ENCODE measurements around the gene PLPPR3.
"Not testable (repeated sequence)": the region's sequence is repeated elsewhere in the genome, so short reads cannot be mapped to it uniquely, and the experiment has no call there.

Gene PLPPR3

DNA sequence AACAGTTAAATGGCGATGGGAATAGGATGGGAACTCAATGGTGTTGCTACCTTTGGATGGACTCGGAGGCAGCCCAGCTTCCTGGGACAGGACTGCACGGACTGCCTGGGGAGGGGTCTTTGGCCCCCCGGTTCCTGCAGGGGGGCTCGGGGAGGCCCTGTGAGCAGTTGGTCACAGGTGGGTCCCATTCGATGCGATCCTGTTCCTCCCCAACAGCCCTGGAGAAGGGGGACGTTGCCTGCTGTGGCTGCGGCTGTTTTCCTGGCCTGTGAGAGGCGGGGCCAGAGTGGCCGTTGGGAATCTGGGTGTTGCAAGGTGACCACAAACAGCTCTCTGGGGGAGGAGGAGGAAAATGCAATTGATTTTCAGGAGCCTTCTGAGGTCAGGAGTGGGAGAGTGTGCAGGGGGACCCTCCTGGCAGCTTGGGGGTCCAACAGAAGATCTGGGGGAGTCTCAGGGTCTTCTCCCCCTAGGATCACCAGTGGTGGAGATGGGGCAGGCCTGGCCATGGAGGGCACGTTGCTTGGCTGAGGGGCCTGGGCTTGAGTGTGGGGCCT lies 1.9 kb upstream of the PLPPR3 start:
- TF ChIP-seq, protein P1, sequence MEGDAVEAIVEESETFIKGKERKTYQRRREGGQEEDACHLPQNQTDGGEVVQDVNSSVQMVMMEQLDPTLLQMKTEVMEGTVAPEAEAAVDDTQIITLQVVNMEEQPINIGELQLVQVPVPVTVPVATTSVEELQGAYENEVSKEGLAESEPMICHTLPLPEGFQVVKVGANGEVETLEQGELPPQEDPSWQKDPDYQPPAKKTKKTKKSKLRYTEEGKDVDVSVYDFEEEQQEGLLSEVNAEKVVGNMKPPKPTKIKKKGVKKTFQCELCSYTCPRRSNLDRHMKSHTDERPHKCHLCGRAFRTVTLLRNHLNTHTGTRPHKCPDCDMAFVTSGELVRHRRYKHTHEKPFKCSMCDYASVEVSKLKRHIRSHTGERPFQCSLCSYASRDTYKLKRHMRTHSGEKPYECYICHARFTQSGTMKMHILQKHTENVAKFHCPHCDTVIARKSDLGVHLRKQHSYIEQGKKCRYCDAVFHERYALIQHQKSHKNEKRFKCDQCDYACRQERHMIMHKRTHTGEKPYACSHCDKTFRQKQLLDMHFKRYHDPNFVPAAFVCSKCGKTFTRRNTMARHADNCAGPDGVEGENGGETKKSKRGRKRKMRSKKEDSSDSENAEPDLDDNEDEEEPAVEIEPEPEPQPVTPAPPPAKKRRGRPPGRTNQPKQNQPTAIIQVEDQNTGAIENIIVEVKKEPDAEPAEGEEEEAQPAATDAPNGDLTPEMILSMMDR (conservative IDR thresholded peaks at IDR 0.05; ENCODE audit: low read length) = no peak
- DNase-seq (ENCODE audit: low read depth) = no peak
- no peak overlapping the region for H3K4me3 ChIP-seq (ENCODE audit: low read length)

DNA sequence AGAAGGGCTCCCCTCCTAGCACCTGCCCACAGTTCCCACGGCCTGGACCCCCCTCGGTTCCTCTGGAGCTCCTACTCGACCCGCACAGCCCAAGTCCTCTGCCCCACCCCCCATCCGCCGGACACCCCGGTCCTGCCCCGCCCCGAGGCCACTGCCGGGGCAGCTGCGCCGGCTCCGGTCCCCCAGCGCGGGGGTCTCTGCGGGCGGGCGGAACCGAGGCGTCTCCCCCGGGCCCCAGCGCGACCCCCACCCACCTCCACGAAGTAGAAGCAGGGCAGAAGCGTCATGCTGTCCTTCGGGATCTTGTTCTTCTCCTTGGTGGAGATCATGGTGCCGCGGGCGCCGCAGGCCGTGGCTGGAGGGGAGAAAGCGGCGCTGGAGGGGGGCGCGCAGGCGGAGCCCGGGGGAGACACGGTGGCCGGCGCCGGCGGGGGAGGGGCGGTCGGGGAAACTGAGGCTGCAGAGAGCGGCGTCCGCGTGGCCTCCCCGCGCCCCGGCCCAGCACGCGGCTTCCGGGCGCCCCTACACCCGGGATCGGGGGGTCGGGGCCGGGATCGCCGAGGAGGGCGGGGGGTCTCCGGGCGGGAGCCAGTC lies 427 bp downstream of the PLPPR3 start:
- DNase-seq (ENCODE audit: low read depth) = no peak
- peak overlapping the region; percentile 41 for H3K4me3 ChIP-seq (ENCODE audit: low read length)
- TF ChIP-seq, protein P1 (conservative IDR thresholded peaks at IDR 0.05; ENCODE audit: low read length) = no peak

DNA sequence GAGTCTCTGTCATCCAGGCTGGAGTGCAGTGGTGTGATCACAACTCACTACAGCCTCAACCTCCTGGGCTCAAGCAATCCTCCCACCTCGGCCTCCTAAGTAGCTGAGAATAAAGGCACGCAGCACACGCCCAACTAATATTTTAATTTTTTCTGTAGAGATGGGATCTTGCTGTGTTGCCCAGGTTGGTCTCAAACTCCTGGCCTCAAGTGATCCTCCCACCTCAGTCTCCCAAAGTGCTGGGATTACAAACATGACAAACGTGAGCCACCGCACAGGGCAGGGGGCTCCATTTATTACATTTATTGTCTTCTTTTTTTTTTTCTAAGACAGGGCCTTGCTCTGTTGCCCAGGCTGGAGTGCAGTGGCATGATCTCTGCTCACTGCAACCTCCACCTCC lies 1.5 kb downstream of the PLPPR3 start:
- H3K4me3 ChIP-seq (ENCODE audit: low read length); DNase-seq (ENCODE audit: low read depth): not testable (repeated sequence)

DNA sequence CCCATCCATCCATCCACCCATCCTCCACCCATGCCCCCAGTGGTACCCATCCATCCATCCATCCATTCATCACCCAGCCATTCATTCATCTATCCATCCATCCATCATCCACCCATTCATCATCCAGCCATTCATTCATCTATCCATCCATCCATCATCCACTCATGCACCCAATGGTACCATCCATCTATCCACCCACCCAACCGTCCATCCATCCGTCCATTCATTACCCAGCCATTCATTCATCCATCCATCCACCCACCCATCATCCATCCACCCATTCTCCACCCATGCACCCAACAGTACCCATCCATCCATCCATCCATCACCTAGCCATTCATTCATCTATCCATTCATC lies 5.3 kb downstream of the PLPPR3 start:
- TF ChIP-seq, protein P1 (conservative IDR thresholded peaks at IDR 0.05; ENCODE audit: low read length) = no peak
- DNase-seq (ENCODE audit: low read depth) = no peak
- H3K4me3 ChIP-seq (ENCODE audit: low read length) = no peak overlapping the region

DNA sequence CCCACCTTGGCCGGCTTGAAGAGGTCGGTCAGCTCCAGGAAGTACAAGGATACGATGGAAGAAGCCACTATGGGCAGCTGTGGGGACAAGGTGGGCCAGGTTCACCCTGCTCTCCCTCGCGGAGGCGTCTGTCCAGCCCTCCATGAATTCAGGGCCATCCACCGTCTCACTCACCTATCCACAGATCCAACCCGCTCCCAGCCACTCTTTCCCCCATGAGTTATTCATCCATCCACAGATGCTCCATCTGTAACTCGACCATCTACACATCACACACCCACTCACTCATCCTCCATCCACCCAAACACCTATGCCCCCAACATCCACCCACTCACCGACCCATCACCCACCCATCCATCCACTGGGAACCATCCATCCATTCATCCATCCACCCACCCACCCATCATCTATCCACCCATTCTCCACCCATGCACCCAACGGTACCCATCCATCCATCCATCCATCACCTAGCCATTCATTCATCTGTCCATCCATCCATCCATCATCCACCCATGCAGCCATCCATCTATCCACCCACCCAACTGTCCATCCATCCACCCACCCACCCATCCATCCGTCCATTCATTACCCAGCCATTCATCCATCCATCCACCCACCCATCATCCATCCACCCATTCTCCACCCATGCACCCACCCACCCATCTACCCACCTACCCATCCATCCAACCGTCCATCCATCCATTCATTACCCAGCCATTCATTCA lies 5.8 kb downstream of the PLPPR3 start:
- H3K4me3 ChIP-seq (ENCODE audit: low read length) = no peak overlapping the region
- TF ChIP-seq, protein P1 (conservative IDR thresholded peaks at IDR 0.05; ENCODE audit: low read length) = no peak
- no peak for DNase-seq (ENCODE audit: low read depth)

DNA sequence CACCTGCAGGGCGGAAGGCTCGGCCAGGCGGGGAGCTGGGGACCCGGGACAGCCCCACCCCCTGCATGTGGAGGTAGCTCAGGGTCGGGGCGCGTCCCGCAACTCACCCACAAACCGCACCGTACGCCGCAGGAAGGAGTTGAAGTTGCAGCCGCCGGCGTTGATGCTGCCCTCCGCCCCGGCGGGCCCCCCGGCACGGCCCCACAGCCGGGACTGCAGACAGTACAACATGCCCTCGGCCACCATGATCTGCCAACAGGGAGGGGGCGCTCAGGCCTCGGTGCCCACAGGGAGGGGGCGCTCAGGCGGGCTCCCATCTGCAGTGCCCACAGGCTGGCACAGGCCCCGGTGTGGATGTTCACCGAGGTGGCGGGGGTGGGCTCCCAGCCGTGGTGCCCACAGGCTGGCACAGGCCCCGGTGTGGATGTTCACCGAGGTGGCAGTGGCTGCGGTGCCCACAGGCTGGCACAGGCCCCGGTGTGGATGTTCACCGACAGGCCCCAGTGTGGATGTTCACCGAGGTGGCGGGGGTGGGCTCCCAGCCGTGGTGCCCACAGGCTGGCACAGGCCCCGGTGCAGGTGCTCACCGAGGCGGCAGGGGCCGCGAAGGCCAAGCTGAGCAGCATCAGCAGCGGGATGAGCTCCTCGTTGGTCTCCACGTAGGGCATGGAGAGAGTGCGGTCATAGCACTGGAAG lies 6.5 kb downstream of the PLPPR3 start:
- DNase-seq (ENCODE audit: low read depth) = no peak
- H3K4me3 ChIP-seq (ENCODE audit: low read length) = no peak overlapping the region
- TF ChIP-seq, protein P1 (conservative IDR thresholded peaks at IDR 0.05; ENCODE audit: low read length) = no peak

DNA sequence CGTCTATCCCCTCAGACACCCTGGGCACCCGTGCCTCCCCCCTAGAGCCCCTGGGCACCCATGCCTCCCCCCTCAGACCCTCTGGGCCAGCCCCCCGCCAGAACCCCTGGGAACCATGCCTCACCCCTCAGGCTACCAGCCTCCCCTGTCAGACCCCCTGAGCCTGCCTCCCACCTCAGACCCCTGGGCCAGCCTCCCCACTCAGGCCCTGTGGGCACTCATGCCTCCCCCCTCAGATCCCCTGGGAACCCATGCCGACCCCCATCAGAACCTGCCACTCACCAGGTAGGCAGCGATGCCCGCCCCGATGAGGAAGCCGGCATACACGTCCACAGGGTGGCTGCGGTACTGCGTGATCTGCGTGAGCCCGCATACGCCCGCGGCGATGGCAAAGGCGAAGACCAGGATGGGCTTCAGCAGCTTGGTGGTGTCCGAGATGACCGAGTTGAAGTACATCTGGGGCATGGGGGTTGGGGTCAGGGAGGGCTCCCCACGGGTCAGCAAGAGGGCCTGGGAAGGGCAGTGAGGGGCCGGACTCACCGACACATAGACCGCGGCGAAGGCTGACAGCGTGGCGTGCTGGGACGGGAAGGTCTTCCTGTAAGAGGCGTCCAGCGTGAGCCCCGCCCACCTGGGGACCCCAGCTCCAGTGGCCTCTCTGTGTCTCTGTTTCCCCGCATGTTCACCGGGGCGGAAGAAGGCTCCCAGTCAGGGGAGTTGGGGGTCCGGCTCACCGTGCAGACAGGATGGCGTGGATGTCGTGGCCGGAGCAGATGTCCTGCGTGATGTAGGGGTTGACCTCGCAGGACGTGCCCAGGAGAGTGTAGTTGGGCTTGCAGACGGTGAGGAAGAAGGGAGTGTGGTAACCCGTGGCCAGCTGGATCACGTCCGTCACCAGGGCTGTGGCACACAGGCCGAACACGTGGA lies 7.3 kb downstream of the PLPPR3 start:
- no peak for DNase-seq (ENCODE audit: low read depth)

More for the DNA sequence above, 7.3 kb downstream of the PLPPR3 start:
- H3K4me3 ChIP-seq (ENCODE audit: low read length) = no peak overlapping the region
- TF ChIP-seq, protein P1 (conservative IDR thresholded peaks at IDR 0.05; ENCODE audit: low read length) = no peak
